Endothelial cell of umbilical vein (primary cell): ENCODE results near the gene CASP10.

Experiments used
- CTCF ChIP-seq, 2 donors: IDR thresholded peaks; 1 replicate in 1 of 2; 2 replicates in 1 of 2; pipeline ENCODE4 v1.5.1; 2011; ENCODE audit warnings: low read length in 2 of 2, mild to moderate bottlenecking in 2 of 2, moderate library complexity in 2 of 2, control low read depth in 1 of 2, inconsistent platforms in 1 of 2, low read depth in 1 of 2; ENCODE audit not compliant: insufficient read depth in 1 of 2; ENCODE audit errors: extremely low read depth in 1 of 2
- EZH2 ChIP-seq: IDR thresholded peaks from 2 replicates; pipeline ENCODE4 v1.6.1; 2012; ENCODE audit warnings: borderline replicate concordance, low read depth, mild to moderate bottlenecking, moderate library complexity, low read length, inconsistent platforms; ENCODE audit not compliant: severe bottlenecking
- JUN ChIP-seq: IDR thresholded peaks from 2 replicates; pipeline ENCODE4 v1.6.1; 2011; ENCODE audit warnings: borderline replicate concordance, low read depth; ENCODE audit not compliant: insufficient read length, insufficient read depth
- MAX ChIP-seq: IDR thresholded peaks from 2 replicates; pipeline ENCODE4 v1.6.1; 2011; ENCODE audit not compliant: insufficient read depth, insufficient read length
- MYC ChIP-seq: IDR thresholded peaks from one replicate; pipeline ENCODE4 v1.6.1; 2011; ENCODE audit warnings: mild to moderate bottlenecking, low read depth, low read length
- POLR2A ChIP-seq: IDR thresholded peaks from 2 replicates; pipeline ENCODE4 v1.6.1; 2012; ENCODE audit warnings: low read depth, mild to moderate bottlenecking, control low read depth, low read length
- POLR2AphosphoS5 ChIP-seq: IDR thresholded peaks from 2 replicates; pipeline ENCODE4 v1.6.1; 2012; ENCODE audit warnings: low read depth, mild to moderate bottlenecking, control low read depth, low read length, moderate library complexity; ENCODE audit not compliant: insufficient read depth

DNA sequence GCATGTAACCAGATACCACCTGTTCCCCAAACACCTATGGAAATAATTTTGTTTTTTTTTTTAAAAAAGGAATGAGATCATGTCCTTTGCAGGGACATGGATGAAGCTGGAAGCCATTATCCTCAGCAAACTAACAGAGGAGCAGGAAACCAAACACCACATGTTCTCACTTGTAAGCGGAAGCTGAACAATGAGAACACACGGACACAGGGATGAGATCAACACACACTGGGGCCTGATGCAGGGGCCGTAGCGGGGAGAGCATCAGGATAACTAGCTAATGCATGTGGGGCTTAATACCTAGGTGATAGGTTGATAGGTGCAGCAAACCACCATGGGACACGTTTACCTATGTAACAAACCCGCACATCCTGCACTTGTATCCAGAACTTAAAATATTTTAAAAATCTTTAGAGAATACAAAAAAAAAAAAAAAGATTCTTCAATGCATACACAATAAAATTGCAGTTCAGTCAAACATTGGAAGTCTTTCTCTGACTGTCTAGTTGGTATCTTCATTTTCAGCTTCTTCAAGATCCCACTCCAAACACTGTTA is 11.6 kb upstream of the CASP10 start:
- peak; percentile 66 for TF ChIP-seq POLR2A
- no peak for TF ChIP-seq MAX
- no peak for TF ChIP-seq CTCF (IDR thresholded peaks at IDR 0.05; ENCODE audit: extremely low read depth in 1 of 2, insufficient read depth in 1 of 2, low read depth in 1 of 2, low read length in 2 of 2)
- TF ChIP-seq POLR2AphosphoS5, result peak; percentile 60
- TF ChIP-seq MYC, result no peak
- TF ChIP-seq EZH2, result no peak
- TF ChIP-seq JUN, result peak; percentile 47
